HG02943 (cell line): Measurements from ENCODE around the gene TMEM86A.

Source experiments
- ATAC-seq: cut with Tn5 transposase; IDR thresholded peaks from one replicate; pipeline ENCODE4 v1.9.1; 2021; ENCODE audit warnings: mild to moderate bottlenecking, low read depth, moderate library complexity; ENCODE audit not compliant: unreplicated experiment

The TMEM86A gene

GRCh38 chr11:18749681-18750319 lies 51.2 kb downstream of the TMEM86A start:
- no peak for ATAC-seq

GRCh38 chr11:18750944-18751343 lies 52.4 kb downstream of the TMEM86A start:
- ATAC-seq, result no peak

DNA sequence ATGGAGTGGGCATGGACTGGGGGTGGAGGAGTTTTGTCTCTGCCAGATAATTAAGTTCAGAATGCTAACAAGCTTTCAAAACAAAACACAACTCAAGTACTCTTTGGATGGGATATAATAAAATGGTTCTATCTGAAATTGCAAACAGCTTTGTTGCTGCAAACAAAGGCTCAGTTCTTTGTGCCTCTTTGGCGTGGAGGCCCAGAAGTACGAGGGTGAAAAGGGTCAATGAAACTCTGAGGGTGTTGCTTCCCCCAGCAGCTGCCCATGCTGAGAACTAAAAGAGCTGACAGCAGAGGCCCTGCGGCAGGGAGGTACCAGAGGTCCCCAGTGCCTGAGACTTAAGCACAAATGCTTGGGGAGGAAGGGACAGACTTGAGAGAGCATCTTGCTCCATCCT lies 53.9 kb downstream of the TMEM86A start:
- ATAC-seq, result no peak

- no peak for ATAC-seq
These were observed 55.7 kb downstream of the TMEM86A start for GRCh38 chr11:18754308-18754707.
